Epithelial cell of esophagus (primary cell): ENCODE measurements around the gene ST8SIA6.

ENCODE experiments used
- DNase-seq: peaks from one replicate; pipeline ENCODE4 v3.0.0; 2010; ENCODE audit warnings: low read depth
- H3K4me3 ChIP-seq: 2 replicates; pipeline ENCODE4 v1.5.1; 2011; ENCODE audit warnings: mild to moderate bottlenecking, low read length, control low read depth
- TF ChIP-seq, protein P1 (sequence below): IDR thresholded peaks from 2 replicates; pipeline ENCODE4 v1.5.1; 2011; ENCODE audit warnings: low read depth, mild to moderate bottlenecking, low read length, control low read depth, inconsistent platforms; ENCODE audit not compliant: insufficient read depth; ENCODE audit errors: missing control alignments

ST8SIA6 gene

DNA sequence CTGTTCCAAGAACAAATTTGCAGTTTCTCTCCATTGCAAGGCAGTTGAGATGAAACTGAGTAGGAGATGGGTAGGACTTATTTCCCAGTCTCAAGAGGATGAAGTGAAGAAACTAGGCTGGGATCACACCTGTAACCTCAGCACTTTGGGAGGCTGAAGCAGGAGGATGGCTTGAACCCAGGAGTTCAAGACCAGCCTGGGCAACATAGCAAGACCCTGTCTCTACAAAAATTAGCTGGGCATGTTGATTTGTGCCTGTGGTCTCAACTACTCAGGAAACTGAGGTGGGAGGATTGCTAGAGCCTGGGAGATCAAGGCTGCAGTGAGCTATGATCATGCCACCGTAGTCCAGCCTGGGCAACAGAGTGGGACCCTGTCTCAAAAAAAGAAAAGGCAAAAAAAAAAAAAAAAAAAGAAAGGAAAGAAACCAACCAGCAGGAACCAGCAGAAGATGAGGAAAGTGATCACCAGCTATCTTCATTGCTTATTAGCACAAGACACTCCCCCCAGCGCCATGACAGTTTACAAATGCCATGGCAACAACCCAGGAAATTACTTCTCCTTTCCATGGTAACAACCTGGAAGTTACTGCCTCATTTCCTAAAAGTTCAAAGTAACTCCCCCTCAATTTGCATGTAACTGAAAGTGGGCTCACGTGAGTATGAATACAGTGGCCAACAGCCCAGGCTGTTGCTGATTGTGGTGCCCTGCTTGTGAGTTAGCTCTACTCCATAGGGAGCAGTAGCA lies 18.3 kb upstream of the ST8SIA6 start:
- TF ChIP-seq, protein P1, sequence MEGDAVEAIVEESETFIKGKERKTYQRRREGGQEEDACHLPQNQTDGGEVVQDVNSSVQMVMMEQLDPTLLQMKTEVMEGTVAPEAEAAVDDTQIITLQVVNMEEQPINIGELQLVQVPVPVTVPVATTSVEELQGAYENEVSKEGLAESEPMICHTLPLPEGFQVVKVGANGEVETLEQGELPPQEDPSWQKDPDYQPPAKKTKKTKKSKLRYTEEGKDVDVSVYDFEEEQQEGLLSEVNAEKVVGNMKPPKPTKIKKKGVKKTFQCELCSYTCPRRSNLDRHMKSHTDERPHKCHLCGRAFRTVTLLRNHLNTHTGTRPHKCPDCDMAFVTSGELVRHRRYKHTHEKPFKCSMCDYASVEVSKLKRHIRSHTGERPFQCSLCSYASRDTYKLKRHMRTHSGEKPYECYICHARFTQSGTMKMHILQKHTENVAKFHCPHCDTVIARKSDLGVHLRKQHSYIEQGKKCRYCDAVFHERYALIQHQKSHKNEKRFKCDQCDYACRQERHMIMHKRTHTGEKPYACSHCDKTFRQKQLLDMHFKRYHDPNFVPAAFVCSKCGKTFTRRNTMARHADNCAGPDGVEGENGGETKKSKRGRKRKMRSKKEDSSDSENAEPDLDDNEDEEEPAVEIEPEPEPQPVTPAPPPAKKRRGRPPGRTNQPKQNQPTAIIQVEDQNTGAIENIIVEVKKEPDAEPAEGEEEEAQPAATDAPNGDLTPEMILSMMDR: no peak
- DNase-seq: no peak
- H3K4me3 ChIP-seq: no peak overlapping the region

DNA sequence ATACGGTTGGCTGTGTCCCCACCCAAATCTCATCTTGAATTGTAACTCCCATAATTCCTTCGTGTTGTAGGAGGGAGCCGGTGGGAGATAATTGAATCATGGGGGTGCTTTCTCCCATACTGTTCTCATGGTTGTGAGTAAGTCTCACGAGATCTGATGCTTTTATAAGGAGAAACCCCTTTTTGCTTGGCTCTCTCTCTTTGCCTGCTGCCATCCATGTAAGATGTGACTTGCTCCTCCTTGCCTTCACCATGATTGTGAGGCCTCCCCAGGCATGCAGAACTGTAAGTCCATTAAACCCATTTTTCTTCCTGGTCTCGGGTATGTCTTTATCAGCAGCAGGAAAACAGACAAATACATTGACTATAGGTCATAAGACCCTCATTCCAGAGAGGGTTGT lies 15.9 kb upstream of the ST8SIA6 start:
- DNase-seq: no peak
- TF ChIP-seq, protein P1: no peak
- H3K4me3 ChIP-seq: no peak overlapping the region

DNA sequence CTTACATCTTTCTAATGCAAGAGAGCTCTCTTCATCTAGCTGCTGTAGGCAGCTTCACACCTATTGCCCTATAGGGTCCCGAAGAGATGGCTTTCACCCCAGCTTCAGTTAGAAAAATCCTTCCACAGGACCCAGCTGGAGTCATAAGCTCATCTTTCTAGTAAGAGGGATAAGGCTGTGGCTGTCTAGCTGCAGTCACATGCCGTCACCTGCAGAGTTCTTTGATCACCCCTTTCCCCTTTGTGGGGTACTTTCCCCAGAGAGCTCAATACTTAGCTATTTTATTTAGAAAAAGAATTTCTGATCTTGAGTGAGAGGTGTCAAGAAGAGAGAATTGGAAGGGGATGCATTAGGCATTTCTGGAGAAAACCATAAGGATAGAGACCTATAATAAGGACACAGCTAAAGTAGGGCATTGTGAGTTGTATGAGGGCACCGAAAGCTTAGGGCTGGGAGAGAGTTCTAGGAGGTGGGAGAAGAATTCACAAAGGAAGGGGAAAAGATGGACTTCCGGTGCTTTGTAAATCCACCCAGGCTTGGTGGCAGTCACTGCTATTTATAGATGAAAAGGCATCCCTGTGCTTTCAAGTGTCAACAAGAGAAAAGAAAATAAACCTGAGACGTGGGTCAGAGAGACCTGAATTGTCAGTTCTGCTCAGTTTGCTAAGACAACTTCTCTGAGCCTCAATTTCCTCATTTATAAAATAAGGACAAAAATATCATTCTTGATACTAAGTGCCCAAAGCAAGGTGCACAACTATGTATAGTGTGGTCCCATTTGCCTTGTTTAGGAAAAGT lies 11.1 kb upstream of the ST8SIA6 start:
- no peak for DNase-seq
- TF ChIP-seq, protein P1: no peak
- H3K4me3 ChIP-seq: no peak overlapping the region

DNA sequence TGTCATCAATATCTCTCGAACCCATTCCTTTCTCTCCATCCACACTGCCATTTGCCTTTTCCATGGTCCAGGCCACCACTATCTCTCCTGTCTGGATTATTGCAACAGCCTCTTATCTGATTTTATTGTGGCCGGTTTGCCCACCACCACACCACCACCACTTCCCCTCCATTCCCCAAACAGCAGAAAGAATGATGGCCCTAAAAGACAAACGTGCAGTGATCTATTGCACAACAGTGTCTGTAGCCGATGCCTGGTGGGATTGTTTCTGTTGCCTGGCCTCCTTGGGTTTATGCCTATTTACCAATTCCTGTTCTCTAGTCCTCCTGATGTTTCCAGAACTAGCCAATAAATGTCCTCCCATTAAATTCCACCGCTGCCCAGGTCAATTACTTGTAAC lies 10.2 kb upstream of the ST8SIA6 start:
- H3K4me3 ChIP-seq: no peak overlapping the region
- TF ChIP-seq, protein P1: no peak
- DNase-seq: no peak

DNA sequence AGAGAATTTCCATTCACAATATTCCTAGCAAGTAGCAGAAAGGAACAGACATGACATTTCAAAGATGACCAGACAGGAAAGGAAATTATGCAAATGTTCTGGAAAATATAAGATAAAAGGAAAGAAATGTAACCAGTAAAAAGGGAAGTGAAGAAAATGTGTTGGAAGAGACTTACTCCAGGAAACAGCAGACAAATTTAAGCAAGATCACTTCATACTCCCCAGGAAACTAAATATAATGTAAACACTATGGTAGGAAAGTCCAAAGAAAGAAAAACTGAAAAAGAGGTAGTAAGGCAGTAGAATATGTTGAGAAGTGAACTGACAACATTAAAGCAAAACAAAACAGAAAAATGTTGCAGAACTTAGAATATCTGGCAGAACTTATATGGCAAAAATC lies 6.4 kb upstream of the ST8SIA6 start:
- H3K4me3 ChIP-seq: no peak overlapping the region
- no peak for DNase-seq
- TF ChIP-seq, protein P1: no peak

DNA sequence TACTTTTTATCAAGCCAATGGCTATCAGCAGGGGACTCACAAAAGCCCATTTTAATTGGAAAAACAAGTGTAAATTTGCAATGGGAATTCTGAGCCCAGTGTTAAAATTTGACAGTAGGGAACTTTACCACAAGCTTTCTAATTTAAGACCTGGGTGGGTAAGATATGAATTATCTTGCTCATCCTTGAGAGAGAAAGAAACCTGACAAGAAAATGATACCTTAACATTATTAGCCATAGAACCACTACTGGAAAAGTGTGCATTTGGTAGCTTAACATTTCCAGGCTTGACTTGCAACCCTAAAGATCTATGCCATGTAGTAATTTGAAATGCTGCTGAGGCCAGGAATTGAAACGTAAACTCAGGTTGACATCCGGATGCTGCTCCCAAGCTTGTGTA lies 2.7 kb upstream of the ST8SIA6 start:
- no peak overlapping the region for H3K4me3 ChIP-seq
- no peak for DNase-seq
- TF ChIP-seq, protein P1: no peak
